ENCODE results near the gene PALB2. TPM values are rescaled to one million over a fixed set of nuclear protein-coding genes. Genes with fewer than 3 reads are reported as not detected.

PALB2 gene
- total and polyA plus RNA-seq, 2 of the 8 experiments (the other 6 are each of a cell fraction or from before 2014, with no cell fraction given), result 12.5 to 33.1 TPM

- no peak for TF ChIP-seq CHD7 (IDR thresholded peaks at IDR 0.05; ENCODE audit: insufficient replicate concordance, low read length)
- no peak for TF ChIP-seq POU5F1 (IDR thresholded peaks at IDR 0.05; ENCODE audit: low read depth, low read length)
- no peak for TF ChIP-seq KDM5A (IDR thresholded peaks at IDR 0.05; ENCODE audit: low read length)
- no peak for TF ChIP-seq BRCA1 (IDR thresholded peaks at IDR 0.05; ENCODE audit: low read depth, low read length)
- no peak for TF ChIP-seq TBP (IDR thresholded peaks at IDR 0.05; ENCODE audit: low read depth, low read length)
- TF ChIP-seq CHD2 (IDR thresholded peaks at IDR 0.05; ENCODE audit: low read length), result no peak
- no peak for TF ChIP-seq SIX5 (IDR thresholded peaks at IDR 0.05; ENCODE audit: low read depth, low read length)
- TF ChIP-seq CBX8 (IDR thresholded peaks at IDR 0.05; ENCODE audit: borderline replicate concordance, low read depth, low read length), result no peak
- TF ChIP-seq ZNF274 (IDR thresholded peaks at IDR 0.05; ENCODE audit: borderline replicate concordance, extremely low read depth, low read length), result no peak
- no peak for TF ChIP-seq SAP30 (IDR thresholded peaks at IDR 0.05; ENCODE audit: insufficient read depth, insufficient replicate concordance, low read length)
- no peak for TF ChIP-seq PHF8 (conservative IDR thresholded peaks at IDR 0.05; ENCODE audit: low read depth, low read length)
Observed at GRCh38 chr16:23579371-23579770, 61.7 kb downstream of the PALB2 start (continued).

Measured in H1 (cell line).